Activated CD4-positive, alpha-beta T cell treated with anti-CD3 and anti-CD28 coated beads for 24 hours (primary cell): ENCODE results near the gene ADRA1B.
"Not testable (repeated sequence)": the region's sequence is repeated elsewhere in the genome, so short reads cannot be mapped to it uniquely, and the experiment has no call there.

Experiments used
- DNase-seq, 2 donors: peaks; one replicate each; pipeline ENCODE4 v3.0.0-alpha.2; 2020; ENCODE audit warnings: low read depth in 2 of 2

Gene ADRA1B

DNA sequence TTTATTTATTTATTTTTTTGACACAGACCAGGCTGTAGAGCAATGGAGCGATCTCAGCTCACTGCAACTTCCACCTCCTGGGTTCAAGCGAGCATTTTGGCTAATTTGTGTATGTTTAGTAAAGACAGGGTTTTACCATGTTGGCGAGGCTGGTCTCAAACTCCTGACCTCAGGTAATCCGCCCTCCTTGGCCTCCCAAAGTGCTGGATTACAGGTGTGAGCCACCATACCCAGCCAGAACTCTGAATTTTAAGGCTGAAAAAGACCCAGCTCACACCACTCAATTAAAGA lies 49.5 kb downstream of the ADRA1B start:
- not testable (repeated sequence) for DNase-seq

DNA sequence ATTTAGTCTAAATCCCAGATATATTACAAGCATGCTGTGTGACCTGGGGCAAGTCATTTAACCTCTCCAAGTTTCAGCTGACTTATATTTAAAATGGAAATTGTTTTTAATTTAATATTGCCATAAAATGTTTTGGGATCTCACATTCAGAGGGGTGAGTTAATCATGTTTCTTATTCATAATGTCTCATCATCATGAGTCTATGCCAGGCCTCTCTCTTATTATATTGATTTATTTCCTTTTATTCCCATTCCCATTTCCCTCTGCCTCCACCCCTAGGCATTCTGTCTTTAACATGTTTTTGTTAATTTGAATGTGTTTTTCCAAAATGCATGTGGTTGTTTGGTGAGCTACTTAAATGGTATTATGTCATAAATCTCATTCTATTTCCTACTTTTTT lies 53.7 kb downstream of the ADRA1B start:
- DNase-seq, result no peak

DNA sequence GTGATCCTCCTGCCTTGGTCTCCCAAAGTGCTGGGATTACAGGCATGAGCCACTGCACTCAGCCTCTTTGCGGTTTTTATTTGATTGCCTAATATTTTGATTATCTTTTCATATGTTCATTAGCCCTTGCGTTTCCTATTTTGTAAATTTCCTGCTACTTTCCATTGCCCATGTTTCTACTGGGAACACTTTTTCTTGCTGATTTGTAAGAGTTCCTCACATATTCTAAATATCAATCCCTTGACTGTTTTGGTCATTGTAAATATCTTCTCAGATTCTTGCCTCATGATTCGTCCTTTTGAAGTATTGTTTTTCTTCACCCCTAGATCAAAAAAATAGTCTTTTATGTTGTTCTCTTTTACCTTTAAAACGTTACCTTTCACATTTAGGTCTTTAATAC lies 54.8 kb downstream of the ADRA1B start:
- DNase-seq, result no peak

GRCh38 chr5:159971514-159971913 lies 55.2 kb downstream of the ADRA1B start:
- no peak for DNase-seq

DNA sequence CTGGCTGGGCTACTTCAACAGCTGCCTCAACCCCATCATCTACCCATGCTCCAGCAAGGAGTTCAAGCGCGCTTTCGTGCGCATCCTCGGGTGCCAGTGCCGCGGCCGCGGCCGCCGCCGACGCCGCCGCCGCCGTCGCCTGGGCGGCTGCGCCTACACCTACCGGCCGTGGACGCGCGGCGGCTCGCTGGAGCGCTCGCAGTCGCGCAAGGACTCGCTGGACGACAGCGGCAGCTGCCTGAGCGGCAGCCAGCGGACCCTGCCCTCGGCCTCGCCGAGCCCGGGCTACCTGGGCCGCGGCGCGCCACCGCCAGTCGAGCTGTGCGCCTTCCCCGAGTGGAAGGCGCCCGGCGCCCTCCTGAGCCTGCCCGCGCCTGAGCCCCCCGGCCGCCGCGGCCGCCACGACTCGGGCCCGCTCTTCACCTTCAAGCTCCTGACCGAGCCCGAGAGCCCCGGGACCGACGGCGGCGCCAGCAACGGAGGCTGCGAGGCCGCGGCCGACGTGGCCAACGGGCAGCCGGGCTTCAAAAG lies 55.7 kb downstream of the ADRA1B start:
- no peak for DNase-seq

- no peak for DNase-seq
These were observed 56.5 kb downstream of the ADRA1B start for GRCh38 chr5:159972538-159973362.

DNA sequence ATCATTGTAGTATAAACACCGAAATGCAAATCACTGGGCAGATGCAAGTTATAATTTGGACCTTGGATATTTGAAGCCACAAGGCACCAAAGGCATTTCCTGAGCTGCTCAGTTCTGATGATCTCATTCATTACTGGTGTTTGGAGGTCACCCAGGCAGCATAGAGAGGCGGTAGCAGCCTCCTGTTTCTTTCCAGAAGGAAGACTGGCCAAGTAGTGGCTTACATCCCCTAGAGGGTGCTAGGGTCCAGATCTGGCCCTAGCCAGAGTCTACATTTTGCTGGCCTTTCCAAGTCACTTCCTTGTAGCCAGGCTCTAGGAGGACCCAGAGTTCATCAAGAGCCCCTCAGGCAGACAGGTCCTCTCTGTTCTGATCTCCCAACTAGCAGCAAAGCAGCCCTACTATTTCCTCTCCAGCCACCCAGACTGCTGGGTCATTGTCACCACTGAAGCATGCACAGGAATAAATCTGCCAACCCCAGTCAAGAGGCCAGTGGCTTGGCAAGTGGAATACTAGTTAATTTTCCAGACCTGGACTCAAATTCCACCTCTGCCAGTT lies 59.3 kb downstream of the ADRA1B start:
- DNase-seq, result no peak

DNA sequence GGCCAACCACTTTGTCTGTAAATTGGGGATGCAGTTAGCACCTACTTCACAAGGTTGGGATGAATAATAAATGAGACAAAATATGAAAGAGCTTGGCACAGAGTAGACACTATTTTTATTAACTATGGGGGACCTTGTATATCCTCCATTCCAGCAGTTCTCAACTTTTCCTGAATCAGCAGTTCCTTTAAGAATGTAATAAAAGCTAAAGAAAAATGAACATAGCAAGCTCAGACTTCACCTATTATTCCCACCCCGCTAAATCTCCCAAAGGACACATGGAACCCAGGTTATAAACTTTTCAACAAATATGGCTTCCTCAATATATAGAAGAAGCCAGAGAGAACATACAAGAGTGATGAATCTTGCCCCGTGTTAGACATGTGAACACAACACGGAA lies 60.6 kb downstream of the ADRA1B start:
- no peak for DNase-seq

- DNase-seq, result no peak
These were observed 62.1 kb downstream of the ADRA1B start for GRCh38 chr5:159978358-159978757.

GRCh38 chr5:159982421-159983173 lies 66.3 kb downstream of the ADRA1B start:
- no peak for DNase-seq

GRCh38 chr5:159987031-159987674 lies 70.9 kb downstream of the ADRA1B start:
- DNase-seq, result peak; percentile 53 to 64

DNA sequence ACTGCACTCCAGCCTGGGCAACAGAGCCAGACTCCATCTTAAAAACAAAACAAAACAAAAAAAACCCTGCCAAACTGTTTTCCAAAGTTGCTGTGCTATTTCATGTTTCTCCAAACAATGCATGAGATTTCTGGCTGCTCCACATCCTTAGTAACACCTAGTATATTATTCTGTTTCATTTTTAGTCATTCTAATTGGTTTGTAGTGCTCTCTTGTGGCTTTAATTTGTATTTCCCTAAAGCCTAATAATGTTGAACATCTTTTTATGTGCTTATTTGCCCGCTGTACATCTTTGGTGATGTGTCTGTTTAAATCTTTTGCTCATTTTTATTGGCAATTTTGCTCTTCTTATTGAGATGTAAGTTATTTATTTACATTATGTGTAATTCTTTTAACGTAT lies 74.2 kb downstream of the ADRA1B start:
- DNase-seq, result no peak

- DNase-seq, result no peak
These were observed 76.3 kb downstream of the ADRA1B start for GRCh38 chr5:159992566-159992965.

GRCh38 chr5:159993194-159993593 lies 76.9 kb downstream of the ADRA1B start:
- no peak for DNase-seq

DNA sequence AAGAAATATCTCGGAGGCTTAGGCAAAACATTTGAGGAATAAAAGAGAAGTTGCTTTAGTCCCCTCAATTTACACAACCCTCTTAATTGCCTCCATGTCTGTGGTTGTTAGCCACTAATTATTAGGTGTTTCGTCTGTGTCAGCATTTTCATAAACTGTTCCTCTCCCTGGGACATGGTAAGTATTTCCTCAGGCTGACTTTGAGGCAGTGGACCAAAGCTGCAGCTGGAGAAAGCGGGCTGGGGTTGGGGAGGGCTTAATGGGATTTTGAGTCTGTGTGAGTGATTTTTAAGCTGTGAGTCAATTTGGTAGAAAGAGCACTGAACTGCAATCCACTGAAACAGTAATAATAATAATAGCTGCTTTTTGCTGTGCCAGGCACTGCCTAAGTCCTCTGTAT lies 79.6 kb downstream of the ADRA1B start:
- no peak for DNase-seq

DNA sequence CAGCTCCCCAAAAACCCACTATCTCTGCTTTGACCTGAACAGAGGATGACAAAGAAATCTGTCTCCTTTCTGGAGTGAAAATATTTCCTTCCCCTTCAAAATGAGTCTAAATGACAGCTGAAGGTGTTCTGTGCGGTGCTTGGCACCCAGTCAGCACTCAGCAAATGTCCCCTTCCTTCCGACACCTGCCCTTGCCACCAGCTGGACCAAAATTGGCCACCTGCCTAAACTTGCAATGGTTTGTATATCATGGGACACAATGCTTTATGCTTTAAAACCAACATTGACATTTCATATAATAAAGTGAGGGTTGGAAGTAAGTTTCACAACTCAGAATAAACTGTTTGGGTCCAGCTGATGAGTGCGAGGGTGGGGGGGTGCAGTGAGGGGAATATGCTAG lies 85.2 kb downstream of the ADRA1B start:
- DNase-seq, result no peak

GRCh38 chr5:160007514-160007913 lies 91.2 kb downstream of the ADRA1B start:
- no peak for DNase-seq

DNA sequence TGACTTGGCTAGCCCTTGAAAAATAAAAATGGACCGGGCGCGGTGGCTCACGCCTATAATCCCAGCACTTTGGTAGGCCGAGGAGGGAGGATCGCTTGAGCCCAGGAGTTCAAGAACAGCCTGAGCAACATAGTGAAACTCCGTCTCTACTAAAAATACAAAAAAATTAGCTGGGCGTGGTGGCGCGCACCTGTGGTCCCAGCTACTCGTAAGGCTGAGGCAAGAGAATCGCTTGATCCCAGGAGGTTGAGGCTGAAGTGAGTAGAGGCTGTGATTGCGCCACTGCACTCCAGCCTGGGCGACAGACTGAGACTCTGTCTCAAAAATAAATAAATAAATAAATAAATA lies 92.2 kb downstream of the ADRA1B start:
- not testable (repeated sequence) for DNase-seq

DNA sequence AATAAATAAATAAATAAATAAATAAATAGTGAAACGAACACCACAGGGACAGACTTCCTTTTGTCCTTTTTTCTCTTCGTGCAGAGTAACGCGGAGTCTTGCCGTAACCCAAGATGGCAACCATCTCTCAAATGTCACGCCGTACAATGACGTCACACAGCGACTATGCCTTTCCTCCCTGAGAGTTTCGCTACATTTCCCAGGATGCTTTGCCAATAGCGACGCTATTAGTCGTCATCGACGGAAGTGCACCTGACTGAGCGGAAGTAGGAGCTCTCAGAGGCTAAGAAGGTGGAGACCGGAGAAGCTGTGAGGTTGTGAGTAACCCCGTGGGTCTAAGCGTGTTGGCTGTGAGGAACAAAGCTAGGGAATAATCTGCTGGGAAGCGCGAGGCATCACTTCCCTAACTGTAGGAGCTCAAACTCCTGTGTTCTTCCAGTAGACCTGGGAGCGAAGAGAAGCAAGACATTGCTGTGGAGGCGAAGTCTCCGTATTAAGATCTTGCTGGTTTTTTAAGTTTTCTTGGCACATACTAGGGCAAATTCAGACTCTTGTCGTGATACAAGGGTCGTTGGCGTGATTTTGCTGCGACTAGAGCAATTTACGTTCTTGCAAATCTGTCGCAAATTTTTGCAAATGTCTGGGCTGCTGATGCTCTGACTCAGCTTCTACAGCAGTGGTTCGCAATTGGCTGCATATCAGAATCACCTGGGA lies 92.8 kb downstream of the ADRA1B start, which contains the start of gene TTC1:
Gene TTC1 (plus strand): TSS at position 263 of the 714 bp plus-strand sequence. CDS start 1,390 bp downstream, outside the sequence.
- DNase-seq, result peak; percentile 84 to 87

- no peak for DNase-seq
These were observed 93.3 kb downstream of the ADRA1B start for GRCh38 chr5:160009591-160009989.

GRCh38 chr5:160011471-160011870 lies 95.2 kb downstream of the ADRA1B start:
- DNase-seq, result no peak

DNA sequence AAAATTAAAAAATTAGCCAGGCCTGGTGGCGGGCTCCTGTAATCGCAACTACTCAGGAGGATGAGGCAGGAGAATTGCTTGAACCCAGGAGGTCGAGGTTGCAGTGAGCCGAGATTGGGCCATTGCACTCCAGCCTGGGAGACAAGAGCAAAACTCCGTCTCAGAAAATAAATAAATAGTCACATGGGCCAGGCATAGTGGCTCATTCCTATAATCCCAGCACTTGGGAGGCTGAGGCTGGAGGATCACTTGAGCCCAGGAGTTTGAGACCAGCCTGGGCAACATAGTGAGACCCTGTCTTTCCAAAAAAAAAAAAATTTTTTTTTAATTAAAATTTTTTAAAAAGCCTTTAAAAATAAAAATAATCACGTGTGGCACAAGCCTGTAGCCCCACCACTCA lies 97.9 kb downstream of the ADRA1B start:
- not testable (repeated sequence) for DNase-seq
